ENCODE measurements around the gene IGF1R. TPM values are rescaled to one million over a fixed set of nuclear protein-coding genes. Genes with fewer than 3 reads are reported as not detected.

IGF1R gene
- total RNA-seq, 6 donors from 2014 or later, result 31.0 to 142 (median 63.8) TPM

- Histone ChIP-seq H3K27me3 (no peaks in the 10 kb centered on the region), H3K36me3 (peaks cover 5 to 78% (median 31%) of the 10 kb centered on the region in 4 donors), H3K4me1 (peaks cover 6 to 23% (median 10%) of the 10 kb centered on the region in 4 donors), H3K4me3 (no peak overlapping the region), H3K27ac (no peak overlapping the region), H3K9me3 (no peaks in the 10 kb centered on the region)
- TF ChIP-seq POLR2AphosphoS5 (IDR thresholded peaks at IDR 0.05), result no peak
- no peak for TF ChIP-seq CTCF (IDR thresholded peaks at IDR 0.05)
- no peak for TF ChIP-seq POLR2A (IDR thresholded peaks at IDR 0.05)
- no peak for TF ChIP-seq EP300 (IDR thresholded peaks at IDR 0.05)
- 91 to 94% methylated on average over 5 of the region's 5 CpGs for WGBS, 2 donors
- ATAC-seq (ENCODE audit: low FRiP score in 2 of 2), result no peak
- no peak for DNase-seq
These were observed 290.5 kb downstream of the IGF1R start for GRCh38 chr15:98938799-98939198.

- H3K36me3 ChIP-seq, result peaks cover 5 to 78% (median 31%) of the 10 kb centered on the region in 4 donors
- TF ChIP-seq POLR2AphosphoS5 (IDR thresholded peaks at IDR 0.05), result no peak
- WGBS, 2 donors, result 82 to 83% methylated on average over 13 of the region's 13 CpGs
- H3K27me3 ChIP-seq, result no peaks in the 10 kb centered on the region
- no peak for DNase-seq
- H3K9me3 ChIP-seq, result no peaks in the 10 kb centered on the region
- ATAC-seq (ENCODE audit: low FRiP score in 2 of 2), result peak in 1 of 2 donors; percentile 37
- H3K27ac ChIP-seq, result no peak overlapping the region
- peaks cover 6 to 23% (median 10%) of the 10 kb centered on the region in 4 donors for H3K4me1 ChIP-seq
- H3K4me3 ChIP-seq, result no peak overlapping the region
These were observed 291.2 kb downstream of the IGF1R start for GRCh38 chr15:98939311-98940080.

- ATAC-seq (ENCODE audit: low FRiP score in 2 of 2), result peak; percentile 35 to 42
- Histone ChIP-seq H3K9me3 (no peaks in the 10 kb centered on the region), H3K27me3 (no peaks in the 10 kb centered on the region), H3K27ac (no peak overlapping the region), H3K4me3 (no peak overlapping the region), H3K36me3 (peaks cover 0 to 69% (median 30%) of the 10 kb centered on the region in 4 donors), H3K4me1 (peaks cover 6 to 31% (median 13%) of the 10 kb centered on the region in 4 donors)
- 61 to 72% methylated on average over 5 of the region's 5 CpGs for WGBS, 2 donors
- DNase-seq, result no peak
- no peak for TF ChIP-seq EP300 (IDR thresholded peaks at IDR 0.05)
These were observed 293.4 kb downstream of the IGF1R start for GRCh38 chr15:98941595-98942255.

GRCh38 chr15:98942431-98942830 lies 294.1 kb downstream of the IGF1R start:
- peaks cover 0 to 69% (median 29%) of the 10 kb centered on the region in 4 donors for H3K36me3 ChIP-seq
- H3K4me3 ChIP-seq, result no peak overlapping the region
- WGBS, 2 donors, result 95 to 97% methylated on average over 7 of the region's 7 CpGs
- H3K9me3 ChIP-seq, result no peaks in the 10 kb centered on the region
- no peak overlapping the region for H3K27ac ChIP-seq
- H3K4me1 ChIP-seq, result peaks cover 6 to 31% (median 14%) of the 10 kb centered on the region in 4 donors
- H3K27me3 ChIP-seq, result no peaks in the 10 kb centered on the region
- ATAC-seq (ENCODE audit: low FRiP score in 2 of 2) (no peak), DNase-seq (no peak)
- TF ChIP-seq POLR2A (IDR thresholded peaks at IDR 0.05), result no peak
- no peak for TF ChIP-seq CTCF (IDR thresholded peaks at IDR 0.05)
- no peak for TF ChIP-seq EP300 (IDR thresholded peaks at IDR 0.05)
- no peak for TF ChIP-seq POLR2AphosphoS5 (IDR thresholded peaks at IDR 0.05)

- Histone ChIP-seq H3K27me3 (no peaks in the 10 kb centered on the region), H3K4me3 (no peak overlapping the region), H3K4me1 (peaks cover 6 to 31% (median 14%) of the 10 kb centered on the region in 4 donors), H3K36me3 (peaks cover 0 to 69% (median 26%) of the 10 kb centered on the region in 4 donors), H3K9me3 (no peaks in the 10 kb centered on the region), H3K27ac (peak overlapping the region in 3 of 4 donors; percentile 7 to 21 (median 19))
- TF ChIP-seq POLR2A (IDR thresholded peaks at IDR 0.05) (no peak), CTCF (IDR thresholded peaks at IDR 0.05) (no peak), POLR2AphosphoS5 (IDR thresholded peaks at IDR 0.05) (no peak), EP300 (IDR thresholded peaks at IDR 0.05) (no peak)
- WGBS, 2 donors, result 56 to 74% methylated on average over 5 of the region's 5 CpGs
- ATAC-seq (ENCODE audit: low FRiP score in 2 of 2), result no peak
- DNase-seq, result no peak
These were observed 294.7 kb downstream of the IGF1R start for GRCh38 chr15:98943051-98943508.
